ENCODE measurements around the gene KRT4.

The KRT4 gene

DNA sequence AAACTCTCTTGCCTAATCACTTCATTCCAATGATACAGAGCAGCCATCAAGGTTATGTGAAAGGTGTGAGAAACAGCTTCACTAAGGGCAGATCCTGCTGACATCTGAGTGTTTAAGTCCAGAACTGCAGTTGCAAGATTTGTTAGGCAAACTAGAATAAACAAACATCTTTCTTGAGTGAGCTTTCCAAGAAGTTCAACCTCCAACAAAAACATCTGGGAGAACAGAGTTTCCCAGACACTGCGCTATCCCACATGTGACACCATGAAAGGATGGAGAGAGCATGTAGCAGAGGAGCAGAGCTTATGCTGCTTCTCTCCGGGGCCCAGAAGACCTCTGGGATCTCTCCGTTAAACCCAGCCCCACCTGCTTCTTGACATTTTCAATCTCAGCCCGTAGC is 42.4 kb downstream of the KRT4 start:
- TF ChIP-seq, protein P1, sequence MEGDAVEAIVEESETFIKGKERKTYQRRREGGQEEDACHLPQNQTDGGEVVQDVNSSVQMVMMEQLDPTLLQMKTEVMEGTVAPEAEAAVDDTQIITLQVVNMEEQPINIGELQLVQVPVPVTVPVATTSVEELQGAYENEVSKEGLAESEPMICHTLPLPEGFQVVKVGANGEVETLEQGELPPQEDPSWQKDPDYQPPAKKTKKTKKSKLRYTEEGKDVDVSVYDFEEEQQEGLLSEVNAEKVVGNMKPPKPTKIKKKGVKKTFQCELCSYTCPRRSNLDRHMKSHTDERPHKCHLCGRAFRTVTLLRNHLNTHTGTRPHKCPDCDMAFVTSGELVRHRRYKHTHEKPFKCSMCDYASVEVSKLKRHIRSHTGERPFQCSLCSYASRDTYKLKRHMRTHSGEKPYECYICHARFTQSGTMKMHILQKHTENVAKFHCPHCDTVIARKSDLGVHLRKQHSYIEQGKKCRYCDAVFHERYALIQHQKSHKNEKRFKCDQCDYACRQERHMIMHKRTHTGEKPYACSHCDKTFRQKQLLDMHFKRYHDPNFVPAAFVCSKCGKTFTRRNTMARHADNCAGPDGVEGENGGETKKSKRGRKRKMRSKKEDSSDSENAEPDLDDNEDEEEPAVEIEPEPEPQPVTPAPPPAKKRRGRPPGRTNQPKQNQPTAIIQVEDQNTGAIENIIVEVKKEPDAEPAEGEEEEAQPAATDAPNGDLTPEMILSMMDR (IDR thresholded peaks at IDR 0.05; ENCODE audit: unreplicated experiment in 3 of 3) = no peak
- Mint-ChIP-seq H3K4me3 (no peak overlapping the region), H3K27me3 (ENCODE audit: low read depth) (peaks cover 25% of the 10 kb centered on the region), H3K27ac (no peak overlapping the region), H3K4me1 (no peaks in the 10 kb centered on the region), H3K9me3 (peaks cover 2% of the 10 kb centered on the region), H3K36me3 (ENCODE audit: low read depth) (no peaks in the 10 kb centered on the region)

DNA sequence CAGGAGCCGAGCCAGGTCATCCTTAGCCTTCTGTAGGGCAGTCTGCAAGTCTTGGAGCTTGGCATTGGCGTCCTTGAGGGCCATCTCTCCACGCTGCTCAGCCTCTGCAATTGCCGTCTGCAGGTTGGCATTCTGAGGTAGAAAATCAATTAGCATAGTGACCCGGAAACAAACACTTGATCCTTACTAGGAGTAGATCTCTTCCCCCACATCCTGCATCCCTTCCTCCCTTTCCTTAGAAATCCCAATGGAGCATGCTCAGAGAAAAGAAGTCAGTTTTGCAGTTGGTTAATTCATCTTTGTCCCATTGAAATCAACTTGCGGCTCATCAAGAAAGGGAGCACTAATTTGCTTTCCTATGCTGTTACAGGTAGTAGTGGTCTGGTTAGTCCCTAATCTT is 42.8 kb downstream of the KRT4 start:
- Mint-ChIP-seq H3K4me1 (no peaks in the 10 kb centered on the region), H3K4me3 (no peak overlapping the region), H3K27me3 (ENCODE audit: low read depth) (peaks cover 21% of the 10 kb centered on the region), H3K9me3 (peaks cover 2% of the 10 kb centered on the region), H3K36me3 (ENCODE audit: low read depth) (no peaks in the 10 kb centered on the region), H3K27ac (no peak overlapping the region)
- TF ChIP-seq, protein P1 (IDR thresholded peaks at IDR 0.05; ENCODE audit: unreplicated experiment in 3 of 3) = no peak

DNA sequence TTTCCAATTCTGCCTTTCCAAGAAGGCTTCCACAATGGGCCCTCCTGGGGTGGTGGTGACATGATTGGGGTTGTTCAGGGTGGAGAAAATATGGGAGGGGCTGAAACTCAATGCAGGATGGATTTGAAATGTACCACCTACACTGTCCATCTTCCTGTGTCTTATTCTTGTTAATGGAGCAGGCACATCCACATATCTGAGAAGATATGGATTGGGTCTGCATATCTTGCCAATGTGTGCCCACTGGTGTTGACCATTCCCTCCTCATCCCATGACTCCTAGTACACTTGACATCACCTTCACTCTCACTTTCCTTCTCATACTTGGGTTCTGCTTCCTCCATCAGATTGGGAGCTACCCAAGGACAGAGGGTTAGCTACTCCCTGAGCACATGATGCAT is 44.0 kb downstream of the KRT4 start:
- no peaks in the 10 kb centered on the region for H3K36me3 Mint-ChIP-seq (ENCODE audit: low read depth)
- no peak overlapping the region for H3K27ac Mint-ChIP-seq
- TF ChIP-seq, protein P1 (IDR thresholded peaks at IDR 0.05; ENCODE audit: unreplicated experiment in 3 of 3) = no peak
- no peak overlapping the region for H3K4me3 Mint-ChIP-seq
- peaks cover 2% of the 10 kb centered on the region for H3K9me3 Mint-ChIP-seq
- H3K4me1 Mint-ChIP-seq = no peaks in the 10 kb centered on the region
- H3K27me3 Mint-ChIP-seq (ENCODE audit: low read depth) = peaks cover 19% of the 10 kb centered on the region

DNA sequence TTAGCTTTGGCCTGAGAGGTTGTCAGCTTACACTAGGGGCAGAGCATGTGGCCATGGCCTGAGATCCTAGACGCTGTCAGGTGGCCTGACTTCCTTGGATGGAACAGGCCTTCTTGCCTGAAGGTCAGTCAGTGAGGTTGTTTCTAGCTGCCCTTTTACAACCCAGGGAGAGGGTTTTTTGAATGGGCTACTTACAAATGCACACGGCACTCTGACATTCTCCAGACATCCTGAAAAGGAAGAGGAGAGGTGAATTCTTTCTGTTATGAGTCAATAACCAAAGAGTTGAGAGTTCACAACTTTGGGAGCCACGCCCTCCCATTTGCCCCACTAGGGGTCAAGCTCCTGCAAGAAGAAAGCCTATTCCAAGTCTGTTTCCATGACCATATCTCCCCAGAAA is 44.6 kb downstream of the KRT4 start:
- Mint-ChIP-seq H3K36me3 (ENCODE audit: low read depth) (no peaks in the 10 kb centered on the region), H3K4me1 (no peaks in the 10 kb centered on the region), H3K4me3 (no peak overlapping the region), H3K27ac (no peak overlapping the region), H3K27me3 (ENCODE audit: low read depth) (peaks cover 19% of the 10 kb centered on the region), H3K9me3 (peaks cover 2% of the 10 kb centered on the region)
- TF ChIP-seq, protein P1 (IDR thresholded peaks at IDR 0.05; ENCODE audit: unreplicated experiment in 3 of 3) = no peak

DNA sequence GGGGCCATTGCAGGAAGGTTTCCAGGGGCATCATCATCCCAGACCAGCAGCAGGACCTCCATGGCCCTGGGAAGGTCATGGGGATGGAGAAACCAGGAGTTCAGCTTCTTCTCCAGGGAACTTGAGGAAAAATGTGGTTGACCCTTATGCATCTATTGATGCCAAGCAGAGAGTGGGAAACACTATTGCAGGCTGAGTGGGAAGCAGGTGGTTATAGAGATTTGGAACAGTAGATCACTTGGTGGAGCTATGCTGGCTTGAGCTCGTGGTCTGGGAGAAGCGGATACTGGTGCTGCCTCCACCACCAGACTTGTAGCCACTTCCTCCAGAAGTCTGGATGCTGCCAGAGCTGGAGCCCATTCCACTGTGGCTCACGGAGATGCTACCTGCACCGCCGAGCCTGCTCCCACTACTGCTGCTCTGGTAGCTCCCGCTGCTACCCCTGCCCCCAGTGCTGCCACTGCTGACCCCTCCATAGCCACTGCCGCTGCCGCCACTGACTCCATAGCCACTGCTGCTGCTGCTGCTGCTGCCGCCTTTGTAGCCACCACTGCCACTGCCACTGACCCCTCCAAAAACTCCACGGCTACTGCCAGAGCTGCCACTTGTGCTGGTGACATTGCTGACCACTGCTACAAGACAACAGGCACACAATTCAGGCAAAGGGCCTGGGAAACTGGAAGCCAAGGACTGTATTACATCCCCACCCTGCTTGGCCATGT is 45.3 kb downstream of the KRT4 start:
- TF ChIP-seq, protein P1 (IDR thresholded peaks at IDR 0.05; ENCODE audit: unreplicated experiment in 3 of 3) = no peak
- Mint-ChIP-seq H3K36me3 (ENCODE audit: low read depth) (no peaks in the 10 kb centered on the region), H3K27ac (no peak overlapping the region), H3K4me3 (no peak overlapping the region), H3K9me3 (peaks cover 2% of the 10 kb centered on the region), H3K4me1 (no peaks in the 10 kb centered on the region), H3K27me3 (ENCODE audit: low read depth) (peaks cover 18% of the 10 kb centered on the region)

DNA sequence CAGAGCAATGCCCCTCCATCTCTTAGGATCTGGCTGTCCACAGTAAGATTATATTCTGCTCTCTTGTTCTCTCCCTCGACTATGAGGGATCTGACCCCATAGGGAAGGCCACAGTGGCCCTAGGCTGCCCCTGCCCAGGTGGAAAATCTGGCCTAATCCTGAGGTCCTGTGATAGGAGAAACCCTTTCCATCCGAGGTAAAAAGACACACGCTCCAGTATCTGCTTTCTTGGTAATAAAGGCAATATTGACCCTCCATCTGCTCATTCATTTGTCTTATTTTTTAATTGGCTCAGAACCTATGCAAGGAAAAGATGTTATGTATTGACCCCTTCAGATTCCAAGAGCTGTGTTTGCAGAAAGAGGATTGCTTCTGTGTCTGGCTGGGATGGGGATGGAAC is 46.5 kb downstream of the KRT4 start:
- no peaks in the 10 kb centered on the region for H3K36me3 Mint-ChIP-seq (ENCODE audit: low read depth)
- TF ChIP-seq, protein P1 (IDR thresholded peaks at IDR 0.05; ENCODE audit: unreplicated experiment in 3 of 3) = no peak
- peaks cover 2% of the 10 kb centered on the region for H3K9me3 Mint-ChIP-seq
- no peaks in the 10 kb centered on the region for H3K4me1 Mint-ChIP-seq
- peaks cover 14% of the 10 kb centered on the region for H3K27me3 Mint-ChIP-seq (ENCODE audit: low read depth)
- H3K27ac Mint-ChIP-seq = no peak overlapping the region
- H3K4me3 Mint-ChIP-seq = no peak overlapping the region
